GM12864 (cell line): ENCODE results near the gene ABCC5.

Experiments used
- DNase-seq: peaks from one replicate; pipeline ENCODE4 v3.0.0-alpha.2; 2011; ENCODE audit warnings: low read depth
- H3K4me3 ChIP-seq: 2 replicates; pipeline ENCODE4 v1.5.1; 2011; ENCODE audit warnings: mild to moderate bottlenecking, low read depth, low read length, control low read depth
- CTCF ChIP-seq: IDR thresholded peaks from 2 replicates; pipeline ENCODE4 v1.5.1; 2011; ENCODE audit warnings: low read depth, mild to moderate bottlenecking, moderate library complexity, low read length, control low read depth, inconsistent platforms; ENCODE audit errors: missing control alignments

ABCC5 gene

GRCh38 chr3:183944775-183945174 lies 72.9 kb downstream of the ABCC5 start:
- no peak for TF ChIP-seq CTCF
- H3K4me3 ChIP-seq, result no peak overlapping the region
- no peak for DNase-seq

- DNase-seq, result no peak
- TF ChIP-seq CTCF, result no peak
- H3K4me3 ChIP-seq, result no peak overlapping the region
Measured at GRCh38 chr3:183943739-183944138, 73.9 kb downstream of the ABCC5 start.

GRCh38 chr3:183941216-183941615 lies 76.5 kb downstream of the ABCC5 start:
- no peak for DNase-seq
- H3K4me3 ChIP-seq, result no peak overlapping the region
- TF ChIP-seq CTCF, result no peak

- TF ChIP-seq CTCF, result no peak
- DNase-seq, result no peak
- H3K4me3 ChIP-seq, result no peak overlapping the region
Measured at GRCh38 chr3:183937601-183938286, 79.9 kb downstream of the ABCC5 start.

- no peak overlapping the region for H3K4me3 ChIP-seq
- no peak for TF ChIP-seq CTCF
- no peak for DNase-seq
Measured at GRCh38 chr3:183933160-183933559, 84.5 kb downstream of the ABCC5 start.

- no peak overlapping the region for H3K4me3 ChIP-seq
- DNase-seq, result no peak
- no peak for TF ChIP-seq CTCF
Measured at GRCh38 chr3:183931881-183932280, 85.8 kb downstream of the ABCC5 start.

GRCh38 chr3:183930086-183930485 lies 87.6 kb downstream of the ABCC5 start:
- no peak overlapping the region for H3K4me3 ChIP-seq
- no peak for DNase-seq
- no peak for TF ChIP-seq CTCF
